Uterus (tissue), 4 donors: ENCODE measurements around the gene LCT. TPM values are rescaled to one million over a fixed set of nuclear protein-coding genes. Genes with fewer than 3 reads are reported as not detected.

Experiments used
- DNase-seq, 2 donors: peaks; one replicate each; pipeline ENCODE4 v3.0.0-alpha.2; 2019 to 2020
- H3K27ac ChIP-seq, 2 donors: fragments of 200-600 bp; sonication (generic); 1 replicate in 1 of 2; 2 replicates in 1 of 2; pipeline ENCODE4 v1.5.1; 2016 to 2018
- H3K27me3 ChIP-seq, 2 donors: fragments of 200-600 bp; sonication (generic); one replicate each; pipeline ENCODE4 v1.5.1; 2018 to 2019; ENCODE audit warnings: control low read depth in 1 of 2
- H3K36me3 ChIP-seq, 2 donors: fragments of 200-600 bp; sonication (generic); one replicate each; pipeline ENCODE4 v1.5.1; 2019; ENCODE audit warnings: control low read depth in 1 of 2
- H3K4me1 ChIP-seq, 2 donors: fragments of 200-600 bp; sonication (generic); one replicate each; pipeline ENCODE4 v1.5.1; 2018 to 2019; ENCODE audit warnings: control low read depth in 1 of 2
- H3K4me3 ChIP-seq, 2 donors: fragments of 200-600 bp; sonication (generic); 1 replicate in 1 of 2; 2 replicates in 1 of 2; pipeline ENCODE4 v1.5.1; 2018 to 2019; ENCODE audit warnings: mild to moderate bottlenecking in 1 of 2
- H3K9me3 ChIP-seq, 2 donors: fragments of 200-600 bp; sonication (generic); one replicate each; pipeline ENCODE4 v1.5.1; 2019; ENCODE audit warnings: control low read depth in 1 of 2
- POLR2A ChIP-seq, 2 donors: fragments of 450-650 bp; IDR thresholded peaks; one replicate each; pipeline ENCODE4 v1.6.1; 2016; ENCODE audit warnings: antibody characterized with exemption in 2 of 2, mild to moderate bottlenecking in 1 of 2, moderate library complexity in 1 of 2
- intact Hi-C: fragments of 100-400 bp; cut with DNase I; formaldehyde crosslinking; loops from one replicate; pipeline ENCODE4 v1.15.1; 2023; ENCODE audit warnings: low total_unique reads
- total RNA-seq, 4 donors: library from RNA; depleted of rRNA in 3 of 4; stranded (reverse); fragments of >200 nt in 3 of 4; gene quantifications; one replicate each; pipeline versions ENCODE4 v1.1.0 to v1.2.4, GENCODE V29; 2014 to 2023
- TF ChIP-seq, protein P1 (sequence below), 4 experiments: fragments of 200-600 bp in 2 of 4; fragments of 450-650 bp in 2 of 4; sonication (generic) in 2 of 4; IDR thresholded peaks; one replicate each; pipeline ENCODE4 v1.5.1; 2016 to 2019; ENCODE audit warnings: antibody characterized with exemption in 4 of 4, mild to moderate bottlenecking in 2 of 4, moderate library complexity in 1 of 4
- donor health status: DM: yes; HTN: yes; CAD: no.

Gene LCT
- total RNA-seq, 4 donors from 2014 or later, result 0.07 TPM; not detected in 3

GRCh38 chr2:135825550-135826176 lies 11.3 kb downstream of the LCT start:
- no peaks in the 10 kb centered on the region for H3K36me3 ChIP-seq
- no peaks in the 10 kb centered on the region for H3K4me1 ChIP-seq
- H3K27me3 ChIP-seq, result no peaks in the 10 kb centered on the region
- H3K9me3 ChIP-seq, result no peaks in the 10 kb centered on the region
- no peak overlapping the region for H3K27ac ChIP-seq
- H3K4me3 ChIP-seq, result no peak overlapping the region
- TF ChIP-seq, protein P1, sequence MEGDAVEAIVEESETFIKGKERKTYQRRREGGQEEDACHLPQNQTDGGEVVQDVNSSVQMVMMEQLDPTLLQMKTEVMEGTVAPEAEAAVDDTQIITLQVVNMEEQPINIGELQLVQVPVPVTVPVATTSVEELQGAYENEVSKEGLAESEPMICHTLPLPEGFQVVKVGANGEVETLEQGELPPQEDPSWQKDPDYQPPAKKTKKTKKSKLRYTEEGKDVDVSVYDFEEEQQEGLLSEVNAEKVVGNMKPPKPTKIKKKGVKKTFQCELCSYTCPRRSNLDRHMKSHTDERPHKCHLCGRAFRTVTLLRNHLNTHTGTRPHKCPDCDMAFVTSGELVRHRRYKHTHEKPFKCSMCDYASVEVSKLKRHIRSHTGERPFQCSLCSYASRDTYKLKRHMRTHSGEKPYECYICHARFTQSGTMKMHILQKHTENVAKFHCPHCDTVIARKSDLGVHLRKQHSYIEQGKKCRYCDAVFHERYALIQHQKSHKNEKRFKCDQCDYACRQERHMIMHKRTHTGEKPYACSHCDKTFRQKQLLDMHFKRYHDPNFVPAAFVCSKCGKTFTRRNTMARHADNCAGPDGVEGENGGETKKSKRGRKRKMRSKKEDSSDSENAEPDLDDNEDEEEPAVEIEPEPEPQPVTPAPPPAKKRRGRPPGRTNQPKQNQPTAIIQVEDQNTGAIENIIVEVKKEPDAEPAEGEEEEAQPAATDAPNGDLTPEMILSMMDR (IDR thresholded peaks at IDR 0.05), result no peak
- no peak for TF ChIP-seq POLR2A (IDR thresholded peaks at IDR 0.05)
- intact Hi-C loops, result no loop called here
- DNase-seq, result no peak

GRCh38 chr2:135825131-135825530 lies 11.9 kb downstream of the LCT start:
- H3K36me3 ChIP-seq, result no peaks in the 10 kb centered on the region
- H3K9me3 ChIP-seq, result no peaks in the 10 kb centered on the region
- H3K4me1 ChIP-seq, result no peaks in the 10 kb centered on the region
- DNase-seq, result no peak
- no peak overlapping the region for H3K4me3 ChIP-seq
- intact Hi-C loops, result no loop called here
- no peak for TF ChIP-seq POLR2A (IDR thresholded peaks at IDR 0.05)
- TF ChIP-seq, protein P1 (IDR thresholded peaks at IDR 0.05), result no peak
- H3K27ac ChIP-seq, result no peak overlapping the region
- H3K27me3 ChIP-seq, result no peaks in the 10 kb centered on the region

- Histone ChIP-seq H3K9me3 (no peaks in the 10 kb centered on the region), H3K4me3 (no peak overlapping the region), H3K27ac (no peak overlapping the region), H3K36me3 (no peaks in the 10 kb centered on the region), H3K4me1 (no peaks in the 10 kb centered on the region), H3K27me3 (no peaks in the 10 kb centered on the region)
- no peak for TF ChIP-seq POLR2A (IDR thresholded peaks at IDR 0.05)
- TF ChIP-seq, protein P1 (IDR thresholded peaks at IDR 0.05), result no peak
- no peak for DNase-seq
- intact Hi-C loops, result no loop called here
Measured at GRCh38 chr2:135822855-135823254, 14.1 kb downstream of the LCT start.

GRCh38 chr2:135821190-135821589 lies 15.8 kb downstream of the LCT start:
- intact Hi-C loops, result no loop called here
- Histone ChIP-seq H3K4me1 (no peaks in the 10 kb centered on the region), H3K4me3 (no peak overlapping the region), H3K36me3 (no peaks in the 10 kb centered on the region), H3K27ac (no peak overlapping the region), H3K27me3 (no peaks in the 10 kb centered on the region), H3K9me3 (no peaks in the 10 kb centered on the region)
- DNase-seq, result no peak
- TF ChIP-seq POLR2A (IDR thresholded peaks at IDR 0.05), result no peak
- TF ChIP-seq, protein P1 (IDR thresholded peaks at IDR 0.05), result no peak

DNA sequence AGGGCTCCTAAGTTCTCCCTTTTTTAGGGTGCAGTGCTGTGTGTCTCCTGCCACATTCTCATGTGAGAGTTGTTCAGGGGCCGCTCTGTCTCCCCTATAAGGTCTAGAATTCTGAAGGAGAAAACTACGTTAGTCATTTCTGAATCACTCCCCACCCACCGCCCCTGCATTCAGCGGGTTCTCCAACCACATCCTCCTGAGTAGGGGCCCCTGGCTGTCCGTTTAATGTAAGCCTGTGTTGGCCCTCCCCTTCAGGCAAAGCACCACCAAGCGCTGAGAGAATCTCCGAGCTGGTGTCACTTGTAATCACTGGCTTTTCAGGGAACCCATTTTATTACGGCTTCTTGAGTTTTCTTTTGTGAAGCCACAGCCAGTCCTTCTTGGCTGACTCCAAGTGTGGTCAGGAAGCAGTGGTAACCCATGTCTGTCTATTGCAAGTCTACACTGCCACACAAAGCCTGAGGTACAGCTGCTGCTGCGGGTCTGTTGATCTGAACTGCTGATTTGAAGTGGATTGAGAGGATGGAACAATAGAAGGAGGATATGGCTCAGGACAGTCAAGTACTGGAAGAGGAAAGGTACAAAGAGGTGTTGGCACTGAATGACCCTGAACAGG lies 16.9 kb downstream of the LCT start:
- H3K4me1 ChIP-seq, result no peaks in the 10 kb centered on the region
- intact Hi-C loops, result no loop called here
- no peaks in the 10 kb centered on the region for H3K36me3 ChIP-seq

More for the DNA sequence above, 16.9 kb downstream of the LCT start:
- TF ChIP-seq, protein P1 (IDR thresholded peaks at IDR 0.05), result no peak
- no peak for TF ChIP-seq POLR2A (IDR thresholded peaks at IDR 0.05)
- Histone ChIP-seq H3K4me3 (no peak overlapping the region), H3K27ac (no peak overlapping the region), H3K9me3 (no peaks in the 10 kb centered on the region), H3K27me3 (no peaks in the 10 kb centered on the region)
- no peak for DNase-seq
